Measurements from ENCODE around the gene ROR1. TPM values are rescaled to one million over a fixed set of nuclear protein-coding genes. Genes with fewer than 3 reads are reported as not detected.

Gene ROR1
- total and polyA plus RNA-seq, 10 of the 15 experiments (the other 5 are each of a cell fraction or from before 2014, with no cell fraction given), result 0.02 to 0.08 (median 0.05) TPM; not detected in 6

DNA sequence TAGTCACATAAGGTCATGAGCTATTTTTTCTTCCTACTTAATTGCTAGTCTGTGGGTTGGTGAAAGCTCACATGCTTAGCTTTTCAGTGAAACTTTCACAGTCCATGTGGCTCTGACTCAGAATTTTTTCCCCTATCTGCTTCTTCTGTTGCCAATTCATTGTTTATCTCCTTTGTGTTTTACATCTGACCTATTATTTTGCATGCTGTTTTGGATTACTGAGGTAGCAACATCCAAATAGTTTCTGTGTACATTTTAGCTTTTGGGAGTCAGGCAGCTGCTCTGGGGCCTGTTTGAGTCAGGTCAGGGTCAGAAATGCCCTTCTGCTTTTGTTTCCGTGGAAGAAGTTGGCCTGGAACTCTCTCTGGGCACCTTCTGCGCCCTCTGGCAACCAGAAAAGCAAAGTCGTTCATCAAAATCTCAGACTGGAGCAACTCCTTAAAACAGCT lies 40.0 kb downstream of the ROR1 start (continued):
- TF ChIP-seq, protein P1, sequence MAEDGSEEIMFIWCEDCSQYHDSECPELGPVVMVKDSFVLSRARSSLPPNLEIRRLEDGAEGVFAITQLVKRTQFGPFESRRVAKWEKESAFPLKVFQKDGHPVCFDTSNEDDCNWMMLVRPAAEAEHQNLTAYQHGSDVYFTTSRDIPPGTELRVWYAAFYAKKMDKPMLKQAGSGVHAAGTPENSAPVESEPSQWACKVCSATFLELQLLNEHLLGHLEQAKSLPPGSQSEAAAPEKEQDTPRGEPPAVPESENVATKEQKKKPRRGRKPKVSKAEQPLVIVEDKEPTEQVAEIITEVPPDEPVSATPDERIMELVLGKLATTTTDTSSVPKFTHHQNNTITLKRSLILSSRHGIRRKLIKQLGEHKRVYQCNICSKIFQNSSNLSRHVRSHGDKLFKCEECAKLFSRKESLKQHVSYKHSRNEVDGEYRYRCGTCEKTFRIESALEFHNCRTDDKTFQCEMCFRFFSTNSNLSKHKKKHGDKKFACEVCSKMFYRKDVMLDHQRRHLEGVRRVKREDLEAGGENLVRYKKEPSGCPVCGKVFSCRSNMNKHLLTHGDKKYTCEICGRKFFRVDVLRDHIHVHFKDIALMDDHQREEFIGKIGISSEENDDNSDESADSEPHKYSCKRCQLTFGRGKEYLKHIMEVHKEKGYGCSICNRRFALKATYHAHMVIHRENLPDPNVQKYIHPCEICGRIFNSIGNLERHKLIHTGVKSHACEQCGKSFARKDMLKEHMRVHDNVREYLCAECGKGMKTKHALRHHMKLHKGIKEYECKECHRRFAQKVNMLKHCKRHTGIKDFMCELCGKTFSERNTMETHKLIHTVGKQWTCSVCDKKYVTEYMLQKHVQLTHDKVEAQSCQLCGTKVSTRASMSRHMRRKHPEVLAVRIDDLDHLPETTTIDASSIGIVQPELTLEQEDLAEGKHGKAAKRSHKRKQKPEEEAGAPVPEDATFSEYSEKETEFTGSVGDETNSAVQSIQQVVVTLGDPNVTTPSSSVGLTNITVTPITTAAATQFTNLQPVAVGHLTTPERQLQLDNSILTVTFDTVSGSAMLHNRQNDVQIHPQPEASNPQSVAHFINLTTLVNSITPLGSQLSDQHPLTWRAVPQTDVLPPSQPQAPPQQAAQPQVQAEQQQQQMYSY (CRISPR knock-in tag; IDR thresholded peaks at IDR 0.05), result no peak
- TF ChIP-seq GATAD2B (conservative IDR thresholded peaks at IDR 0.05; ENCODE audit: low read depth), result no peak
- TF ChIP-seq, protein P2, sequence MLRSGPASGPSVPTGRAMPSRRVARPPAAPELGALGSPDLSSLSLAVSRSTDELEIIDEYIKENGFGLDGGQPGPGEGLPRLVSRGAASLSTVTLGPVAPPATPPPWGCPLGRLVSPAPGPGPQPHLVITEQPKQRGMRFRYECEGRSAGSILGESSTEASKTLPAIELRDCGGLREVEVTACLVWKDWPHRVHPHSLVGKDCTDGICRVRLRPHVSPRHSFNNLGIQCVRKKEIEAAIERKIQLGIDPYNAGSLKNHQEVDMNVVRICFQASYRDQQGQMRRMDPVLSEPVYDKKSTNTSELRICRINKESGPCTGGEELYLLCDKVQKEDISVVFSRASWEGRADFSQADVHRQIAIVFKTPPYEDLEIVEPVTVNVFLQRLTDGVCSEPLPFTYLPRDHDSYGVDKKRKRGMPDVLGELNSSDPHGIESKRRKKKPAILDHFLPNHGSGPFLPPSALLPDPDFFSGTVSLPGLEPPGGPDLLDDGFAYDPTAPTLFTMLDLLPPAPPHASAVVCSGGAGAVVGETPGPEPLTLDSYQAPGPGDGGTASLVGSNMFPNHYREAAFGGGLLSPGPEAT (IDR thresholded peaks at IDR 0.05; ENCODE audit: low read depth), result peak; percentile 26; the same call in 1 of the 2 replicates
- TF ChIP-seq SREBF2 (IDR thresholded peaks at IDR 0.05; ENCODE audit: low read length), result no peak
- peak; percentile 33; the same call in 1 of the 2 replicates for TF ChIP-seq RAD51 (IDR thresholded peaks at IDR 0.05)
- TF ChIP-seq, protein P3, sequence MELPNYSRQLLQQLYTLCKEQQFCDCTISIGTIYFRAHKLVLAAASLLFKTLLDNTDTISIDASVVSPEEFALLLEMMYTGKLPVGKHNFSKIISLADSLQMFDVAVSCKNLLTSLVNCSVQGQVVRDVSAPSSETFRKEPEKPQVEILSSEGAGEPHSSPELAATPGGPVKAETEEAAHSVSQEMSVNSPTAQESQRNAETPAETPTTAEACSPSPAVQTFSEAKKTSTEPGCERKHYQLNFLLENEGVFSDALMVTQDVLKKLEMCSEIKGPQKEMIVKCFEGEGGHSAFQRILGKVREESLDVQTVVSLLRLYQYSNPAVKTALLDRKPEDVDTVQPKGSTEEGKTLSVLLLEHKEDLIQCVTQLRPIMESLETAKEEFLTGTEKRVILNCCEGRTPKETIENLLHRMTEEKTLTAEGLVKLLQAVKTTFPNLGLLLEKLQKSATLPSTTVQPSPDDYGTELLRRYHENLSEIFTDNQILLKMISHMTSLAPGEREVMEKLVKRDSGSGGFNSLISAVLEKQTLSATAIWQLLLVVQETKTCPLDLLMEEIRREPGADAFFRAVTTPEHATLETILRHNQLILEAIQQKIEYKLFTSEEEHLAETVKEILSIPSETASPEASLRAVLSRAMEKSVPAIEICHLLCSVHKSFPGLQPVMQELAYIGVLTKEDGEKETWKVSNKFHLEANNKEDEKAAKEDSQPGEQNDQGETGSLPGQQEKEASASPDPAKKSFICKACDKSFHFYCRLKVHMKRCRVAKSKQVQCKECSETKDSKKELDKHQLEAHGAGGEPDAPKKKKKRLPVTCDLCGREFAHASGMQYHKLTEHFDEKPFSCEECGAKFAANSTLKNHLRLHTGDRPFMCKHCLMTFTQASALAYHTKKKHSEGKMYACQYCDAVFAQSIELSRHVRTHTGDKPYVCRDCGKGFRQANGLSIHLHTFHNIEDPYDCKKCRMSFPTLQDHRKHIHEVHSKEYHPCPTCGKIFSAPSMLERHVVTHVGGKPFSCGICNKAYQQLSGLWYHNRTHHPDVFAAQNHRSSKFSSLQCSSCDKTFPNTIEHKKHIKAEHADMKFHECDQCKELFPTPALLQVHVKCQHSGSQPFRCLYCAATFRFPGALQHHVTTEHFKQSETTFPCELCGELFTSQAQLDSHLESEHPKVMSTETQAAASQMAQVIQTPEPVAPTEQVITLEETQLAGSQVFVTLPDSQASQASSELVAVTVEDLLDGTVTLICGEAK (IDR thresholded peaks at IDR 0.05; ENCODE audit: borderline replicate concordance), result no peak
- TF ChIP-seq MEF2B (IDR thresholded peaks at IDR 0.05; ENCODE audit: partially characterized antibody, poor library complexity, severe bottlenecking), result peak; percentile 24
- TF ChIP-seq CBX3 (IDR thresholded peaks at IDR 0.05; ENCODE audit: borderline replicate concordance, low read depth), result no peak
- no peak for TF ChIP-seq RB1 (IDR thresholded peaks at IDR 0.05; ENCODE audit: borderline replicate concordance)
- TF ChIP-seq TAF1 (IDR thresholded peaks at IDR 0.05; ENCODE audit: borderline replicate concordance, low read depth, low read length), result no peak
- TF ChIP-seq ATF7 (IDR thresholded peaks at IDR 0.05; ENCODE audit: low read depth), result peak; percentile 59
- TF ChIP-seq, protein P4, sequence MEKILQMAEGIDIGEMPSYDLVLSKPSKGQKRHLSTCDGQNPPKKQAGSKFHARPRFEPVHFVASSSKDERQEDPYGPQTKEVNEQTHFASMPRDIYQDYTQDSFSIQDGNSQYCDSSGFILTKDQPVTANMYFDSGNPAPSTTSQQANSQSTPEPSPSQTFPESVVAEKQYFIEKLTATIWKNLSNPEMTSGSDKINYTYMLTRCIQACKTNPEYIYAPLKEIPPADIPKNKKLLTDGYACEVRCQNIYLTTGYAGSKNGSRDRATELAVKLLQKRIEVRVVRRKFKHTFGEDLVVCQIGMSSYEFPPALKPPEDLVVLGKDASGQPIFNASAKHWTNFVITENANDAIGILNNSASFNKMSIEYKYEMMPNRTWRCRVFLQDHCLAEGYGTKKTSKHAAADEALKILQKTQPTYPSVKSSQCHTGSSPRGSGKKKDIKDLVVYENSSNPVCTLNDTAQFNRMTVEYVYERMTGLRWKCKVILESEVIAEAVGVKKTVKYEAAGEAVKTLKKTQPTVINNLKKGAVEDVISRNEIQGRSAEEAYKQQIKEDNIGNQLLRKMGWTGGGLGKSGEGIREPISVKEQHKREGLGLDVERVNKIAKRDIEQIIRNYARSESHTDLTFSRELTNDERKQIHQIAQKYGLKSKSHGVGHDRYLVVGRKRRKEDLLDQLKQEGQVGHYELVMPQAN (conservative IDR thresholded peaks at IDR 0.05), result no peak
